H54 (cell line): ENCODE data around the gene ATN1.
"Not testable (repeated sequence)": the region's sequence is repeated elsewhere in the genome, so short reads cannot be mapped to it uniquely, and the experiment has no call there.

Source experiments
- DNase-seq: peaks from one replicate; pipeline ENCODE4 v3.0.0; 2011; ENCODE audit warnings: low spot score, mixed read lengths; ENCODE audit not compliant: insufficient read length
- FAIRE-seq: peaks from 3 replicates; lab custom pipeline; 2011; peaks lifted over from hg19 to GRCh38; lab: Jason Lieb, UNC
- POLR2A ChIP-seq: IDR thresholded peaks from 2 replicates; pipeline ENCODE4 v1.6.1; 2011; ENCODE audit warnings: low read depth, mild to moderate bottlenecking, low read length

The ATN1 gene

GRCh38 chr12:6927379-6928021 lies at the start of gene ATN1:
Gene ATN1 (plus strand): TSS chr12:6927959. CDS start chr12:6934002, 6,043 bp downstream.
- FAIRE-seq (no peak), DNase-seq (no peak)
- peak; percentile 36; the same call in 1 of the 2 replicates for TF ChIP-seq POLR2A

- not testable (repeated sequence) for FAIRE-seq
These were observed 47.9 kb upstream of the ATN1 start for GRCh38 chr12:6879824-6880223.

GRCh38 chr12:6883252-6883651 lies 44.5 kb upstream of the ATN1 start:
- no peak for TF ChIP-seq POLR2A
- FAIRE-seq (no peak), DNase-seq (no peak)

More at GRCh38 chr12:6879824-6880223, 47.9 kb upstream of the ATN1 start:
- DNase-seq, result not testable (repeated sequence)

- TF ChIP-seq POLR2A, result no peak
- FAIRE-seq, result no peak
- no peak for DNase-seq
These were observed 44.1 kb upstream of the ATN1 start for GRCh38 chr12:6883683-6884082.

GRCh38 chr12:6884539-6884938 lies 43.2 kb upstream of the ATN1 start:
- FAIRE-seq (no peak), DNase-seq (no peak)
- no peak for TF ChIP-seq POLR2A

- not testable (repeated sequence) for FAIRE-seq, DNase-seq
These were observed 41.4 kb upstream of the ATN1 start for GRCh38 chr12:6886206-6886999.

- DNase-seq (no peak), FAIRE-seq (no peak)
These were observed 40.3 kb upstream of the ATN1 start for GRCh38 chr12:6887460-6887859.

GRCh38 chr12:6888360-6888759 lies 39.4 kb upstream of the ATN1 start:
- no peak for TF ChIP-seq POLR2A
- no peak for FAIRE-seq
- DNase-seq, result no peak

More at GRCh38 chr12:6887460-6887859, 40.3 kb upstream of the ATN1 start:
- TF ChIP-seq POLR2A, result no peak

- not testable (repeated sequence) for FAIRE-seq, DNase-seq
These were observed 39.0 kb upstream of the ATN1 start for GRCh38 chr12:6888794-6889193.

GRCh38 chr12:6889775-6890573 lies 37.8 kb upstream of the ATN1 start:
- not testable (repeated sequence) for FAIRE-seq, DNase-seq

- FAIRE-seq (no peak), DNase-seq (peak; percentile 92)
- TF ChIP-seq POLR2A, result peak; percentile 44
These were observed 36.7 kb upstream of the ATN1 start for GRCh38 chr12:6890789-6891645.

- TF ChIP-seq POLR2A, result no peak
- FAIRE-seq (no peak), DNase-seq (no peak)
These were observed 36.1 kb upstream of the ATN1 start for GRCh38 chr12:6891646-6892001.

GRCh38 chr12:6892683-6893082 lies 35.1 kb upstream of the ATN1 start:
- FAIRE-seq, result not testable (repeated sequence)

More at GRCh38 chr12:6892683-6893082, 35.1 kb upstream of the ATN1 start:
- DNase-seq, result not testable (repeated sequence)
